HG03196 (cell line): ENCODE measurements around the gene METTL15.
"Not testable (repeated sequence)": the region's sequence is repeated elsewhere in the genome, so short reads cannot be mapped to it uniquely, and the experiment has no call there.

Experiments
- ATAC-seq: cut with Tn5 transposase; IDR thresholded peaks from one replicate; pipeline ENCODE4 v1.9.1; 2021; ENCODE audit not compliant: unreplicated experiment

The METTL15 gene

DNA sequence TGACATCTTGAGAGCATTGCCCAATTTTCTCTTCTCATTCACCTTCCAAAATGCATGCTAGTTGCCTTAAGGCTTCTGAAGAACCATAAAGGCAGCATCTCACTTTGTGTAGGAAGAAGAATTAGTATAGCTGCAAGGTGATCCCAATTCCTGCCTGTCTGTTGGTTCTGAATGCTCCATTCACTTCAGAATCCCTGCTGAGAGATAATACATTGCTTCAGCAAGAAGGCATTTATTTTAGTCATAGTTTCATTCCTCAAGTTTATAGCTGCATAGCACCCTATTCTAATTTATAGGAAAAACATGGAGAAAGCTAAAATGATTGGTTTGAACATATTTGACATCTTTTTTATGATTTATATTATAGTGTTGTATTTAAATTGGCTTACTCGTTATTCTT is 181.3 kb downstream of the METTL15 start:
- ATAC-seq, result no peak

- ATAC-seq, result not testable (repeated sequence)
Observed at GRCh38 chr11:28290995-28291394, 182.8 kb downstream of the METTL15 start.

- peak; percentile 86 for ATAC-seq
Observed at GRCh38 chr11:28296426-28296825, 188.2 kb downstream of the METTL15 start.

GRCh38 chr11:28298209-28298608 is 190.0 kb downstream of the METTL15 start:
- no peak for ATAC-seq

- ATAC-seq, result no peak
Observed at GRCh38 chr11:28303477-28304191, 195.4 kb downstream of the METTL15 start.

DNA sequence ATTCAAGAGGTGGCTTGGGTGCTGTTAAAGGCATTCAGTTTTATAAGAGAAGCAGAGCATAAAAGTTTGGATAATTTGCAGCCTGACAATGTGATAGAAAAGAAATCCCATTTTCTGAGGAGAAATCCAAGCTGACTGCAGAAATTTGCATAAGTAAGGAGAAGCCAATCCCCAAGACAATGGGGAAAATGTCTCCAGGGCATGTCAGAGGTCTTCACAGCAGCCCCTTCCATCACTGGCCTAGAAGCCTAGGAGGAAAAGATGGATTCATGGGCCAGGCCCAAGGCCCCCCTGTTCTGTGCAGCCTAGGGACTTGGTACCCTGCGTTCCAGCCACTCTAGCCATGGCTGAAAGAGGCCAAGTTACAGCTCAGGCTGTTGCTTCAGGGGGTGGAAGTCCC is 207.3 kb downstream of the METTL15 start:
- no peak for ATAC-seq

GRCh38 chr11:28318871-28319270 is 210.7 kb downstream of the METTL15 start:
- ATAC-seq, result no peak

- ATAC-seq, result no peak
Observed at GRCh38 chr11:28323621-28324020, 215.4 kb downstream of the METTL15 start.

- not testable (repeated sequence) for ATAC-seq
Observed at GRCh38 chr11:28332393-28332792, 224.2 kb downstream of the METTL15 start.

- no peak for ATAC-seq
Observed at GRCh38 chr11:28337701-28338100, 229.5 kb downstream of the METTL15 start.

GRCh38 chr11:28338371-28338770 is 230.2 kb downstream of the METTL15 start:
- ATAC-seq, result no peak

DNA sequence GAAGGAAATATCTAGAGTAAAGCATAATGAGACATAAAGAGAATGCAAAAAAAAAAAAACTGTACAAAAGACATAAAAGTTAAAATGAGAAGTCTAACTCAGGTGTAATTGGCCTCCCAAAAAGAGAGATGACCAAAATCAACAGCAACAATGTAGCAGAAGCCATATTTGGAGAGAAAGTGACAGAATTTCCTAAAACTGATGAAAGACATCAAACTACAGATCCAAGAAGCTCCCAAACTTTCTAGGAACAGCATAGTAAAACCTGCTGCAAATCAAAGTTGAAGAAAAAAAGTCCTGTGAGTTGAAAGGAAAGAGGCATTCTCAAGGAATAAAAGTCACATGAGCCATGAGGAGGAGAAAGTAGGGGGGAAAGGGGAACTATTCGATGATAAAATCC is 231.3 kb downstream of the METTL15 start:
- ATAC-seq, result no peak

DNA sequence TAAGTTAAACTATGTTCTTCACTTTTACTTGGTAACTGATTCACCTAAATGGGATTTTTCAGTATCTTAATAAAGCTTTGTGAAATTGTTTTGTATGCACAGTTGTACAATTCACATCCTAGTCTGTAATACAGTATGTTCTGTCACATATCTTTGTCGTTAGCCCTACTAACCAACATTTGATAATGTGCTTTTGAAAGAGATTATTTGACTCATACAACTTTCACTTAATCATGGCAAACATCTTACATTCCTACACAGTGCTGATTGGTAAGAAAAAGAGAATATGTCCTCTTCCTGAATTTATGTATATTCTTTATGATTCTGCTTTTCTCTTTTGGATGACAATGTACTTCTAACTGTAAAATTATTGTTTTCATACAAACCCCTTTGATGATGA is 234.5 kb downstream of the METTL15 start:
- no peak for ATAC-seq

DNA sequence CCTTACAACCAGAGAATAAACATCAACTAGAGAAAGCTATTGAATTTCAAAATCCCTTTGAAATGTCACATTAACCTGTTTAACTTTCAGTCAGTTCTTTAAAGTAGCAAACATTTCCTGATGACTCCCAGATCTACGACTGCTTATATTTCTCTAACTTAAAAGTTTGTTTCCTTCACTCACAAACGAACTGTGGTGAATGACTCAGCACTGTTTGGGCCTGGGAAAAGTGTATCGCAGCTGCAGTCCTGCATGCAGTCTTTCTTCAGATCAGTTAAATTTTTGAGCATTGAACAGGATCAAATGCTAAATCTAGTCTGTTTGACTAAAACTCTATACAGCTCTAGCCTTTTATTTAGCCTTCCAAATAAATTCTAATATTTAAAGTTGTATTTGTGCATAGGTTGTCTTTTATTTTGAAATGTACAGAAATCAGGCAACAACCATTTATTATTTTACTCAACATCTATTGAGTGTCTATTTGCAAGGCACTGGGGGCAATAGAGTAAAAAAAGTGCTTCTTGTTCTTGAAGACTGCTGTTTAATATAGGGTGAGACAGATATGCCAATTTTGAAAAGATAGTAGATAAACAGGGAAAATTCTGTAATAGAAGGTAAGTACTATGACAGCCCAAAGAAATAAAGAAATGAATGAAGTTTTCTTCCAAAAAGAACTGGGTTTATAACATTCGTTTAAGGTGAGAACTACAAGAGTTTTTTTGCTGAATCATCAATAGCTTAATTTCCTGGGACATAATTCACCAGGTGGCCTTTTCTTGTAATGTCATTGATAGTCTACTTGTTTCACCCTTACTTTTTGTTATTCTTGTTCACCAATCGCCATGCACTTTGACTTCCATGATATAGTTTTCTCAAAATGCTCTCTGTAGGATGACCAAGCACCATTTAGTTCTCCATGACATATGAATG is 235.4 kb downstream of the METTL15 start:
- no peak for ATAC-seq

GRCh38 chr11:28346209-28346608 is 238.0 kb downstream of the METTL15 start:
- no peak for ATAC-seq

DNA sequence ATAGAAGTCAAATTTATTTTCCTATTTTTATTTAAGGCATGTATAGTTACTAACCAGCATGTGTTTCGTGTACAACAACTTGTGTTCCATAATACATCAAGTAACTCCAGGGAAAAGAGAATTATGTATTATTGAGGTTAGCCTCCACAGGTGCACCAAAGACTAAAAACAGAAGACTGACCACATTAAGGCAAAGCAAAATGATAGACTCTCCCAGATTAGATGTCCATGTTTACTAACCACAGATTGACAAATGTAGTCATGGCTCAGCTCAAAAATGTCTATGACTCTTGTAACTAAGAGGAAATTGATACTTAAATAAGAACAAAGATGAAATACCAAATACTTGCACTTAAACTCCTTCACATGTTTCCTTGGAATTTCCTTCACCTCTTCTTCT is 238.5 kb downstream of the METTL15 start:
- ATAC-seq, result no peak

- ATAC-seq, result no peak
Observed at GRCh38 chr11:28347371-28347770, 239.2 kb downstream of the METTL15 start.

- no peak for ATAC-seq
Observed at GRCh38 chr11:28350216-28350615, 242.0 kb downstream of the METTL15 start.

GRCh38 chr11:28353991-28354390 is 245.8 kb downstream of the METTL15 start:
- ATAC-seq, result no peak

- ATAC-seq, result no peak
Observed at GRCh38 chr11:28366549-28367346, 258.6 kb downstream of the METTL15 start.

- not testable (repeated sequence) for ATAC-seq
Observed at GRCh38 chr11:28378095-28378494, 269.9 kb downstream of the METTL15 start.
